Measurements from ENCODE around the gene POT1.

GRCh38 chr7:124792696-124793095 is 136.9 kb downstream of the POT1 start:
- no peak for TF ChIP-seq POLR2A (IDR thresholded peaks at IDR 0.05)
- TF ChIP-seq CTCF (IDR thresholded peaks at IDR 0.05) = no peak
- no peak for TF ChIP-seq POLR2AphosphoS5 (IDR thresholded peaks at IDR 0.05)

All from transverse colon (tissue), 4 donors.